Upper lobe of right lung (tissue), 1 donor: ENCODE data around the gene APBB3. TPM values are rescaled to one million over a fixed set of nuclear protein-coding genes. Genes with fewer than 3 reads are reported as not detected.

ENCODE experiments used
- ATAC-seq: fragments of 200-7000 bp; cut with Tn5 transposase; one replicate; pipeline ENCODE4 v1.9.1; 2020; ENCODE audit warnings: mild to moderate bottlenecking, moderate library complexity
- DNase-seq: peaks from one replicate; pipeline ENCODE4 v3.0.0-alpha.2; 2020
- H3K27ac ChIP-seq: fragments of 200-600 bp; one replicate; pipeline ENCODE4 v1.8.0; 2022
- H3K27me3 ChIP-seq: fragments of 200-600 bp; one replicate; pipeline ENCODE4 v1.8.0; 2022; ENCODE audit warnings: mild to moderate bottlenecking
- H3K36me3 ChIP-seq: fragments of 200-600 bp; one replicate; pipeline ENCODE4 v1.8.0; 2022
- H3K4me1 ChIP-seq: fragments of 200-600 bp; one replicate; pipeline ENCODE4 v1.8.0; 2022
- H3K4me3 ChIP-seq: fragments of 200-600 bp; one replicate; pipeline ENCODE4 v1.8.0; 2022; ENCODE audit warnings: mild to moderate bottlenecking
- H3K9me3 ChIP-seq: fragments of 200-600 bp; one replicate; pipeline ENCODE4 v1.8.0; 2022
- CTCF ChIP-seq: fragments of 200-600 bp; IDR thresholded peaks from one replicate; pipeline ENCODE4 v1.8.0; 2022; ENCODE audit warnings: antibody characterized with exemption
- intact Hi-C: fragments of 100-400 bp; cut with DNase I; formaldehyde crosslinking; loops from one replicate; pipeline ENCODE4 v1.11.0; 2022
- total RNA-seq: library from RNA; stranded (reverse); fragmentation: NEBNext Ultra II Directional; extraction: Animal tissue kit (Norgen Biotek cat#: 25700); gene quantifications from one replicate; pipeline ENCODE4 v1.2.1, GENCODE V29; 2021
- donor health status: DM: no; HTN: yes; CAD: no; lungs with severe emphysema.

The APBB3 gene
- total RNA-seq, 1 donor from 2014 or later = 25.8 TPM

- no peak for TF ChIP-seq CTCF
- H3K4me1 ChIP-seq = peaks cover 41% of the 10 kb centered on the region
- H3K4me3 ChIP-seq = no peak overlapping the region
- no peaks in the 10 kb centered on the region for H3K36me3 ChIP-seq
- peak; percentile 58 for ATAC-seq
- no peak overlapping the region for H3K27ac ChIP-seq
- H3K9me3 ChIP-seq = no peaks in the 10 kb centered on the region
- intact Hi-C loops = no loop called here
- DNase-seq = no peak
- no peaks in the 10 kb centered on the region for H3K27me3 ChIP-seq
Observed at GRCh38 chr5:140574165-140574564, 9.8 kb upstream of the APBB3 start.

GRCh38 chr5:140573683-140574082 lies 9.3 kb upstream of the APBB3 start:
- H3K27me3 ChIP-seq = no peaks in the 10 kb centered on the region
- no peak overlapping the region for H3K27ac ChIP-seq
- ATAC-seq (no peak), DNase-seq (peak; percentile 51)
- H3K9me3 ChIP-seq = no peaks in the 10 kb centered on the region
- no peak for TF ChIP-seq CTCF
- intact Hi-C loops = no loop called here
- no peak overlapping the region for H3K4me3 ChIP-seq
- no peaks in the 10 kb centered on the region for H3K36me3 ChIP-seq
- H3K4me1 ChIP-seq = peaks cover 45% of the 10 kb centered on the region

GRCh38 chr5:140571105-140571504 lies 6.7 kb upstream of the APBB3 start:
- Histone ChIP-seq H3K36me3 (peaks cover 17% of the 10 kb centered on the region), H3K9me3 (no peaks in the 10 kb centered on the region), H3K4me1 (peaks cover 51% of the 10 kb centered on the region), H3K27me3 (no peaks in the 10 kb centered on the region), H3K27ac (peak overlapping the region; percentile 86), H3K4me3 (no peak overlapping the region)
- ATAC-seq (peak; percentile 19), DNase-seq (peak; percentile 67)
- TF ChIP-seq CTCF = no peak
- intact Hi-C loops = no loop called here

- Histone ChIP-seq H3K4me3 (no peak overlapping the region), H3K27ac (peak overlapping the region; percentile 86), H3K9me3 (no peaks in the 10 kb centered on the region), H3K27me3 (no peaks in the 10 kb centered on the region), H3K36me3 (peaks cover 17% of the 10 kb centered on the region), H3K4me1 (peaks cover 57% of the 10 kb centered on the region)
- ATAC-seq (no peak), DNase-seq (no peak)
- no peak for TF ChIP-seq CTCF
- intact Hi-C loops = no loop called here
Observed at GRCh38 chr5:140570488-140570887, 6.1 kb upstream of the APBB3 start.

GRCh38 chr5:140570058-140570457 lies 5.7 kb upstream of the APBB3 start:
- ATAC-seq = no peak
- Histone ChIP-seq H3K36me3 (peaks cover 17% of the 10 kb centered on the region), H3K27ac (peak overlapping the region; percentile 86), H3K9me3 (no peaks in the 10 kb centered on the region), H3K4me1 (peaks cover 60% of the 10 kb centered on the region), H3K27me3 (no peaks in the 10 kb centered on the region), H3K4me3 (no peak overlapping the region)
- peak; percentile 53 for DNase-seq
- no peak for TF ChIP-seq CTCF
- intact Hi-C loops = no loop called here

GRCh38 chr5:140569197-140569596 lies 4.8 kb upstream of the APBB3 start:
- intact Hi-C loops = loop anchor here (10.0 kb wide), 1 partner anchor 66 kb away; the partner anchor contains the start of genes CD14 and TMCO6
- peak overlapping the region; percentile 86 for H3K27ac ChIP-seq
- H3K4me1 ChIP-seq = peaks cover 54% of the 10 kb centered on the region
- no peak for ATAC-seq
- no peaks in the 10 kb centered on the region for H3K27me3 ChIP-seq
- H3K36me3 ChIP-seq = peaks cover 17% of the 10 kb centered on the region
- peak overlapping the region; percentile 12 for H3K4me3 ChIP-seq
- no peaks in the 10 kb centered on the region for H3K9me3 ChIP-seq
- no peak for DNase-seq
- no peak for TF ChIP-seq CTCF
